ENCODE data around the gene FUT2.

FUT2 gene

GRCh38 chr19:48751845-48752495 lies 56.2 kb downstream of the FUT2 start:
- DNase-seq (ENCODE audit: low read depth): no peak

GRCh38 chr19:48752496-48753365 lies 57.0 kb downstream of the FUT2 start, which contains the start of gene FUT1:
TSS of gene FUT1 (minus strand) at chr19:48752641. CDS start at chr19:48751281, 1,360 bp downstream.
- no peak for DNase-seq (ENCODE audit: low read depth)

- DNase-seq (ENCODE audit: low read depth): no peak
Measured at GRCh38 chr19:48755084-48755641, 59.4 kb downstream of the FUT2 start, which contains the start of gene FGF21. TSS of gene FGF21 (plus strand) at chr19:48755524. CDS start at chr19:48756237, 713 bp downstream.
